ENCODE data around the gene APOBEC3F. TPM values are rescaled to one million over a fixed set of nuclear protein-coding genes. Genes with fewer than 3 reads are reported as not detected.
"Not testable (repeated sequence)": the region's sequence is repeated elsewhere in the genome, so short reads cannot be mapped to it uniquely, and the experiment has no call there.

The APOBEC3F gene
- total and polyA plus RNA-seq, 10 of the 15 experiments (the other 5 are each of a cell fraction or from before 2014, with no cell fraction given) = 7.4 to 29.1 (median 12.8) TPM

DNA sequence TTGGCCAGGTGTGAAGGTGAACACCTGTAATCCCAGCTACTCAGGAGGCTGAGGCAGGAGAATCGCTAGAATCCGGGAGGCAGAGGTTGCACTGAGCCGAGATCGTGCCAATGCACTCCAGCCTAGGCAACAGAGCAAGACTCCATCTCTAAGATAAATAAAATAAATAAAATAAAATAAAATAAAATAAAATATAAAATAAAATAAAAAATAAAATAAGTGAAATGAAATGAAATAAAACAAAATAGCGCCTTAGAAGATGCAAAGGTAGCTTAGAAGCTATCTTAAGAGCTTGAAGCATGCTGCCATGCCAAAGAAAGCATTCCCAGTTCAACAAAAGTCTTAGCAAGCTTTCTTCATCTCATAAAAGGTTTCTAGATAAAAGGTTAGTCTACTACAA is 33.5 kb upstream of the APOBEC3F start (continued):
- TF ChIP-seq CREB1 (IDR thresholded peaks at IDR 0.05; ENCODE audit: low read depth) (no peak), CHD2 (IDR thresholded peaks at IDR 0.05; ENCODE audit: borderline replicate concordance, low read depth, low read length) (no peak), RAD51 (IDR thresholded peaks at IDR 0.05) (no peak), STAT1 (conservative IDR thresholded peaks at IDR 0.05) (no peak), FOXM1 (IDR thresholded peaks at IDR 0.05; ENCODE audit: low read depth, low read length) (no peak), ZNF217 (IDR thresholded peaks at IDR 0.05) (no peak), ZZZ3 (IDR thresholded peaks at IDR 0.05; ENCODE audit: control insufficient read depth, insufficient read length, low read depth) (no peak), POLR2AphosphoS5 (IDR thresholded peaks at IDR 0.05; ENCODE audit: low read length) (no peak), JUND (IDR thresholded peaks at IDR 0.05; ENCODE audit: low read depth, low read length) (no peak), TBL1XR1 (IDR thresholded peaks at IDR 0.05; ENCODE audit: low read depth, low read length) (no peak), MXI1 (IDR thresholded peaks at IDR 0.05; ENCODE audit: low read depth, low read length) (no peak)
- TF ChIP-seq, protein P1, sequence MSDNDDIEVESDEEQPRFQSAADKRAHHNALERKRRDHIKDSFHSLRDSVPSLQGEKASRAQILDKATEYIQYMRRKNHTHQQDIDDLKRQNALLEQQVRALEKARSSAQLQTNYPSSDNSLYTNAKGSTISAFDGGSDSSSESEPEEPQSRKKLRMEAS (IDR thresholded peaks at IDR 0.05; ENCODE audit: low read depth, low read length) = no peak
- TF ChIP-seq, protein P2, sequence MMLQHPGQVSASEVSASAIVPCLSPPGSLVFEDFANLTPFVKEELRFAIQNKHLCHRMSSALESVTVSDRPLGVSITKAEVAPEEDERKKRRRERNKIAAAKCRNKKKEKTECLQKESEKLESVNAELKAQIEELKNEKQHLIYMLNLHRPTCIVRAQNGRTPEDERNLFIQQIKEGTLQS (IDR thresholded peaks at IDR 0.05; ENCODE audit: borderline replicate concordance, extremely low read depth, low read depth, low read length) = no peak
- TF ChIP-seq, protein P3, sequence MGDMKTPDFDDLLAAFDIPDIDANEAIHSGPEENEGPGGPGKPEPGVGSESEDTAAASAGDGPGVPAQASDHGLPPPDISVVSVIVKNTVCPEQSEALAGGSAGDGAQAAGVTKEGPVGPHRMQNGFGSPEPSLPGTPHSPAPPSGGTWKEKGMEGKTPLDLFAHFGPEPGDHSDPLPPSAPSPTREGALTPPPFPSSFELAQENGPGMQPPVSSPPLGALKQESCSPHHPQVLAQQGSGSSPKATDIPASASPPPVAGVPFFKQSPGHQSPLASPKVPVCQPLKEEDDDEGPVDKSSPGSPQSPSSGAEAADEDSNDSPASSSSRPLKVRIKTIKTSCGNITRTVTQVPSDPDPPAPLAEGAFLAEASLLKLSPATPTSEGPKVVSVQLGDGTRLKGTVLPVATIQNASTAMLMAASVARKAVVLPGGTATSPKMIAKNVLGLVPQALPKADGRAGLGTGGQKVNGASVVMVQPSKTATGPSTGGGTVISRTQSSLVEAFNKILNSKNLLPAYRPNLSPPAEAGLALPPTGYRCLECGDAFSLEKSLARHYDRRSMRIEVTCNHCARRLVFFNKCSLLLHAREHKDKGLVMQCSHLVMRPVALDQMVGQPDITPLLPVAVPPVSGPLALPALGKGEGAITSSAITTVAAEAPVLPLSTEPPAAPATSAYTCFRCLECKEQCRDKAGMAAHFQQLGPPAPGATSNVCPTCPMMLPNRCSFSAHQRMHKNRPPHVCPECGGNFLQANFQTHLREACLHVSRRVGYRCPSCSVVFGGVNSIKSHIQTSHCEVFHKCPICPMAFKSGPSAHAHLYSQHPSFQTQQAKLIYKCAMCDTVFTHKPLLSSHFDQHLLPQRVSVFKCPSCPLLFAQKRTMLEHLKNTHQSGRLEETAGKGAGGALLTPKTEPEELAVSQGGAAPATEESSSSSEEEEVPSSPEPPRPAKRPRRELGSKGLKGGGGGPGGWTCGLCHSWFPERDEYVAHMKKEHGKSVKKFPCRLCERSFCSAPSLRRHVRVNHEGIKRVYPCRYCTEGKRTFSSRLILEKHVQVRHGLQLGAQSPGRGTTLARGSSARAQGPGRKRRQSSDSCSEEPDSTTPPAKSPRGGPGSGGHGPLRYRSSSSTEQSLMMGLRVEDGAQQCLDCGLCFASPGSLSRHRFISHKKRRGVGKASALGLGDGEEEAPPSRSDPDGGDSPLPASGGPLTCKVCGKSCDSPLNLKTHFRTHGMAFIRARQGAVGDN (IDR thresholded peaks at IDR 0.05) = no peak
- TF ChIP-seq, protein P4, sequence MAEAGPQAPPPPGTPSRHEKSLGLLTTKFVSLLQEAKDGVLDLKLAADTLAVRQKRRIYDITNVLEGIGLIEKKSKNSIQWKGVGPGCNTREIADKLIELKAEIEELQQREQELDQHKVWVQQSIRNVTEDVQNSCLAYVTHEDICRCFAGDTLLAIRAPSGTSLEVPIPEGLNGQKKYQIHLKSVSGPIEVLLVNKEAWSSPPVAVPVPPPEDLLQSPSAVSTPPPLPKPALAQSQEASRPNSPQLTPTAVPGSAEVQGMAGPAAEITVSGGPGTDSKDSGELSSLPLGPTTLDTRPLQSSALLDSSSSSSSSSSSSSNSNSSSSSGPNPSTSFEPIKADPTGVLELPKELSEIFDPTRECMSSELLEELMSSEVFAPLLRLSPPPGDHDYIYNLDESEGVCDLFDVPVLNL (IDR thresholded peaks at IDR 0.05; ENCODE audit: low read depth, low read length) = no peak

DNA sequence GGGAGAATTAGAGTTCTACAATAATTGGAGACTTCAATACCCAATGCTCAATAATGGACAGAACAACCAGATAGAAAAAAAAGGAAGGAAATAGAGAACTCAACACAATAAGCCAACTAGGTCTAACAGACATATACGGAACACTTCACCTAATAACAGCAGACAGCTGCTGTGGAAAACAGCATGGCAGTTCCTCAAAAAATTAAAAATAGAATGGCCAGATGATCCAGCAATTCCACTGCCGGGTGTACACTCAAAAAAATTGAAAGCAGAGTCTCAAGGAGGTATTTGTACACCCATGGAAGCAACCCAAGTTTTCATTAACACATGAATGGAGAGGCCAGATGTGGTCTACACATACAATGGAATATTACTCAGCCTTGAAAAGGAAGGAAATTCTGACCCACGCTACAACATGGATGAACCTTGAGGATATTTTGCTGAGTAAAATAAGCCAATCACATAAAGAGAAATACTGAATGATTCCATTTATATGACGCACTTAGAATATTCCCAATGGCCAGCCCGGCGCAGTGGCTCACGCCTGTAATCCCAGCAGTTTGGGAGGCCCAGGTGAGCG is 32.3 kb upstream of the APOBEC3F start:
- ChIA-PET RAD21 (ENCODE audit: unreplicated experiment) (interaction anchor here (0.6 to 1.3 kb wide), 2 partner anchors 110 to 141 kb away, joined by 3 to 4 read pairs; no protein-coding TSS in a partner anchor), SMC1A (ENCODE audit: uncharacterized antibody, unreplicated experiment) (interaction anchor here (0.9 to 7.4 kb wide), 4 partner anchors 90 to 163 kb away, joined by 3 to 83 read pairs (median 4); partner anchors contain the start of gene CBX6), POLR2A (interaction anchor here (0.6 to 1.0 kb wide), 2 partner anchors 137 to 305 kb away, joined by 4 to 5 read pairs; no protein-coding TSS in a partner anchor), CTCF (interaction anchor here (1.0 to 9.8 kb wide), 9 partner anchors 27 to 309 kb away, joined by 3 to 192 read pairs (median 7); partner anchors contain the start of genes APOBEC3B and CBX6)
- ATAC-seq; H2AFZ ChIP-seq (ENCODE audit: control insufficient read depth, low read depth, low read length); FAIRE-seq; BruUV-seq (replicated peaks); H3K27me3 ChIP-seq (replicated peaks in 1 of 2; ENCODE audit: control insufficient read depth in 2 of 2, insufficient read depth in 2 of 2, low read length in 1 of 2); H3K79me2 ChIP-seq (ENCODE audit: control insufficient read depth, insufficient read depth, low read length); H3K4me1 ChIP-seq (ENCODE audit: control insufficient read depth, insufficient read depth, low read length); DNase-seq (ENCODE audit: low read depth, low spot score); H3K9me3 ChIP-seq (replicated peaks; ENCODE audit: control insufficient read depth, insufficient read depth, low read length); H3K36me3 ChIP-seq (ENCODE audit: control insufficient read depth in 2 of 2, insufficient read depth in 2 of 2, low read length in 1 of 2); H4K20me1 ChIP-seq (ENCODE audit: control insufficient read depth, insufficient read depth); H3K9ac ChIP-seq (ENCODE audit: control insufficient read depth, insufficient read depth, low read length); H3K4me3 ChIP-seq; H3K4me2 ChIP-seq (ENCODE audit: control insufficient read depth, insufficient read depth); H3K27ac ChIP-seq (ENCODE audit: control insufficient read depth, insufficient read depth): not testable (repeated sequence)
- in situ Hi-C loops (cut with MboI) (loop anchor here (5.0 kb wide), 2 partner anchors 109 to 304 kb away; no protein-coding TSS in a partner anchor), intact Hi-C loops (cut with micrococcal nuclease; ENCODE audit: unreplicated experiment) (loop anchor here (5.0 kb wide), 1 partner anchor 304 kb away; no protein-coding TSS in a partner anchor)
- 77% methylated on average over 8 of the region's 8 CpGs for WGBS (ENCODE audit: insufficient coverage, insufficient replicate concordance, low lambda C conversion rate, missing lambda C conversion rate)
